OCI-LY1 (cell line): Measurements from ENCODE around the gene TRNP1.

Source experiments
- H2AFZ ChIP-seq: fragments of 200-600 bp; sonication (generic), shearing (Covaris generic); 2 replicates; pipeline ENCODE4 v1.6.0; 2014; ENCODE audit warnings: antibody characterized with exemption, mild to moderate bottlenecking, low read length
- H3F3A ChIP-seq: fragments of 200-600 bp; sonication (generic), shearing (Covaris generic); 2 replicates; pipeline ENCODE4 v1.6.0; 2014; ENCODE audit warnings: mild to moderate bottlenecking, antibody characterized with exemption, low read length, moderate library complexity; ENCODE audit not compliant: insufficient read depth
- H3K27ac ChIP-seq: fragments of 200-600 bp; sonication (generic); 2 replicates; pipeline ENCODE4 v1.5.1; 2014; ENCODE audit warnings: low read length, mixed run types, mild to moderate bottlenecking, low read depth; ENCODE audit not compliant: poor library complexity, severe bottlenecking
- H3K27me3 ChIP-seq: fragments of 200-600 bp; sonication (generic); 2 replicates; pipeline ENCODE4 v1.6.0; 2014; ENCODE audit warnings: antibody characterized with exemption, mild to moderate bottlenecking, low read length, moderate library complexity; ENCODE audit not compliant: insufficient read depth
- H3K36me3 ChIP-seq: fragments of 200-600 bp; sonication (generic); 2 replicates; pipeline ENCODE4 v1.6.1; 2014; ENCODE audit warnings: mild to moderate bottlenecking, antibody characterized with exemption, low read length, moderate library complexity, mixed read lengths; ENCODE audit not compliant: insufficient read depth
- H3K4me1 ChIP-seq: fragments of 200-600 bp; sonication (generic); 2 replicates; pipeline ENCODE4 v1.5.1; 2014; ENCODE audit warnings: mild to moderate bottlenecking, low read length, moderate library complexity; ENCODE audit not compliant: insufficient read depth, severe bottlenecking
- H3K4me2 ChIP-seq: fragments of 200-600 bp; sonication (generic), shearing (Covaris generic); 2 replicates; pipeline ENCODE4 v1.6.1; 2014; ENCODE audit warnings: low read length
- H3K4me3 ChIP-seq: fragments of 200-600 bp; sonication (generic); 2 replicates; pipeline ENCODE4 v1.5.1; 2014; ENCODE audit warnings: low read length, low read depth, mild to moderate bottlenecking, mixed read lengths; ENCODE audit not compliant: poor library complexity, severe bottlenecking
- H3K79me2 ChIP-seq: fragments of 200-600 bp; shearing (Covaris generic); 2 replicates; pipeline ENCODE4 v1.6.1; 2016; ENCODE audit warnings: mixed run types, low read length, mixed read lengths; ENCODE audit not compliant: insufficient read depth
- H3K9ac ChIP-seq: fragments of 200-600 bp; sonication (generic), shearing (Covaris generic); 2 replicates; pipeline ENCODE4 v1.6.1; 2014; ENCODE audit warnings: mild to moderate bottlenecking, low read length, mixed read lengths
- H3K9me2 ChIP-seq: fragments of 200-600 bp; sonication (generic), shearing (Covaris generic); 2 replicates; pipeline ENCODE4 v1.6.1; 2014; ENCODE audit warnings: low read depth, mild to moderate bottlenecking, low read length, mixed read lengths
- H3K9me3 ChIP-seq: fragments of 200-600 bp; shearing (Covaris generic); 2 replicates; pipeline ENCODE4 v1.6.1; 2014; ENCODE audit warnings: low read length, mixed read lengths
- H4K20me1 ChIP-seq: fragments of 200-600 bp; sonication (generic), shearing (Covaris generic); 2 replicates; pipeline ENCODE4 v1.6.0; 2016; ENCODE audit warnings: mild to moderate bottlenecking, low read length; ENCODE audit not compliant: insufficient read depth
- EZH2 ChIP-seq: fragments of 200-600 bp; sonication (generic), shearing (Covaris generic); IDR thresholded peaks from 2 replicates; pipeline ENCODE4 v1.8.0; 2017; ENCODE audit warnings: borderline replicate concordance, mixed run types, mild to moderate bottlenecking, antibody characterized with exemption, low read length, moderate library complexity, mixed read lengths
- TF ChIP-seq, protein P1 (sequence below): fragments of 200-600 bp; sonication (generic), shearing (Covaris generic); IDR thresholded peaks from 2 replicates; pipeline ENCODE4 v1.5.1; 2017; ENCODE audit warnings: mild to moderate bottlenecking, antibody characterized with exemption, low read length, moderate library complexity, mixed read lengths

The TRNP1 gene

DNA sequence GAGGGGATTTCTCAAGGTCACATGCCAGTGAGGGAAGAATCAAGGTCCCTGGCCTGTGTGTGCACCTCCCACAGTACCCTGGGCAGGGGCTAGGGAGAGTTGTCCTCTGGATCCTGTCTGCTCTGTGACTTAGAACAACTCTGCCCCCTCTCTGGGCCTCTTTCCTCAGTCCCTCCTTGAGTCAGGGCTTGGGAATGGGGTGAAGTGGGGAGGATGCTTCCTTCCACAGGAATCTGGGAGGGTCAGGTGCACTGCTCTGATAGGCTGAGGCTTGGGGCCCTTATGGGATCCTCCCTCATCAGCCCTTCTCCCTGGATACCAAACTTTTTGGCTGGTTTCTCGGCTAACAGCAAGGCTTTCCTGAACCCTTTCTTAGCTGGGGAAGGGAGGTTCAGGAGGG lies 2.5 kb downstream of the TRNP1 start:
- Histone ChIP-seq H3K9me2 (no peaks in the 10 kb centered on the region), H3K36me3 (no peaks in the 10 kb centered on the region), H3F3A (no peaks in the 10 kb centered on the region), H3K27me3 (peaks cover 8% of the 10 kb centered on the region), H3K4me1 (peaks cover 14% of the 10 kb centered on the region), H3K4me3 (no peak overlapping the region), H3K9me3 (no peaks in the 10 kb centered on the region), H3K27ac (no peak overlapping the region), H2AFZ (no peak overlapping the region), H3K4me2 (no peak overlapping the region), H4K20me1 (no peaks in the 10 kb centered on the region), H3K9ac (no peak overlapping the region), H3K79me2 (no peaks in the 10 kb centered on the region)
- TF ChIP-seq EZH2: no peak
- TF ChIP-seq, protein P1, sequence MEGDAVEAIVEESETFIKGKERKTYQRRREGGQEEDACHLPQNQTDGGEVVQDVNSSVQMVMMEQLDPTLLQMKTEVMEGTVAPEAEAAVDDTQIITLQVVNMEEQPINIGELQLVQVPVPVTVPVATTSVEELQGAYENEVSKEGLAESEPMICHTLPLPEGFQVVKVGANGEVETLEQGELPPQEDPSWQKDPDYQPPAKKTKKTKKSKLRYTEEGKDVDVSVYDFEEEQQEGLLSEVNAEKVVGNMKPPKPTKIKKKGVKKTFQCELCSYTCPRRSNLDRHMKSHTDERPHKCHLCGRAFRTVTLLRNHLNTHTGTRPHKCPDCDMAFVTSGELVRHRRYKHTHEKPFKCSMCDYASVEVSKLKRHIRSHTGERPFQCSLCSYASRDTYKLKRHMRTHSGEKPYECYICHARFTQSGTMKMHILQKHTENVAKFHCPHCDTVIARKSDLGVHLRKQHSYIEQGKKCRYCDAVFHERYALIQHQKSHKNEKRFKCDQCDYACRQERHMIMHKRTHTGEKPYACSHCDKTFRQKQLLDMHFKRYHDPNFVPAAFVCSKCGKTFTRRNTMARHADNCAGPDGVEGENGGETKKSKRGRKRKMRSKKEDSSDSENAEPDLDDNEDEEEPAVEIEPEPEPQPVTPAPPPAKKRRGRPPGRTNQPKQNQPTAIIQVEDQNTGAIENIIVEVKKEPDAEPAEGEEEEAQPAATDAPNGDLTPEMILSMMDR: no peak

DNA sequence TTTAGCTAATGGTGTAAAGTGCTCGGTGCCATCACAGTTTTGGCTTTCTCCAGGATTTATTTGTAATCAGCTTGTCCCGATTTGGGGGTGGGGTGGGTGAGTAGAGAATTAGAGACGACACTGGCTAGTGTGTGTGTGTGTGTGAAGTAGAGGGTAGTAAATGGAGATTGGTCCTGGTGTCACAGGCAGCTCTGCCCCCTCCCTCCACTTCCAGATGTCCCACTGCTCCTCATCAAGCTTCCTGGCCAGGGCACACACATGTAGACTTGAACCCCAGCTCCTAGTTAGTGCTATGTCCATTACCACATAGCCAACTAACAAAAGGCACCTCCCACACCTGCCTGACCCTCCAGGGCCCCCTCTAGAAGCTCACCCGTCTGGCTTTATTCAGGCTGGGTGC lies 3.2 kb downstream of the TRNP1 start:
- no peaks in the 10 kb centered on the region for H3F3A ChIP-seq
- no peaks in the 10 kb centered on the region for H3K9me3 ChIP-seq
- TF ChIP-seq EZH2: no peak
- TF ChIP-seq, protein P1: no peak
- H3K4me1 ChIP-seq: peaks cover 14% of the 10 kb centered on the region
- no peak overlapping the region for H2AFZ ChIP-seq
- no peak overlapping the region for H3K4me3 ChIP-seq
- no peak overlapping the region for H3K4me2 ChIP-seq
- no peaks in the 10 kb centered on the region for H3K36me3 ChIP-seq
- no peaks in the 10 kb centered on the region for H3K9me2 ChIP-seq
- no peaks in the 10 kb centered on the region for H4K20me1 ChIP-seq
- H3K27me3 ChIP-seq: peaks cover 3% of the 10 kb centered on the region
- no peak overlapping the region for H3K9ac ChIP-seq
- no peaks in the 10 kb centered on the region for H3K79me2 ChIP-seq
- H3K27ac ChIP-seq: no peak overlapping the region

DNA sequence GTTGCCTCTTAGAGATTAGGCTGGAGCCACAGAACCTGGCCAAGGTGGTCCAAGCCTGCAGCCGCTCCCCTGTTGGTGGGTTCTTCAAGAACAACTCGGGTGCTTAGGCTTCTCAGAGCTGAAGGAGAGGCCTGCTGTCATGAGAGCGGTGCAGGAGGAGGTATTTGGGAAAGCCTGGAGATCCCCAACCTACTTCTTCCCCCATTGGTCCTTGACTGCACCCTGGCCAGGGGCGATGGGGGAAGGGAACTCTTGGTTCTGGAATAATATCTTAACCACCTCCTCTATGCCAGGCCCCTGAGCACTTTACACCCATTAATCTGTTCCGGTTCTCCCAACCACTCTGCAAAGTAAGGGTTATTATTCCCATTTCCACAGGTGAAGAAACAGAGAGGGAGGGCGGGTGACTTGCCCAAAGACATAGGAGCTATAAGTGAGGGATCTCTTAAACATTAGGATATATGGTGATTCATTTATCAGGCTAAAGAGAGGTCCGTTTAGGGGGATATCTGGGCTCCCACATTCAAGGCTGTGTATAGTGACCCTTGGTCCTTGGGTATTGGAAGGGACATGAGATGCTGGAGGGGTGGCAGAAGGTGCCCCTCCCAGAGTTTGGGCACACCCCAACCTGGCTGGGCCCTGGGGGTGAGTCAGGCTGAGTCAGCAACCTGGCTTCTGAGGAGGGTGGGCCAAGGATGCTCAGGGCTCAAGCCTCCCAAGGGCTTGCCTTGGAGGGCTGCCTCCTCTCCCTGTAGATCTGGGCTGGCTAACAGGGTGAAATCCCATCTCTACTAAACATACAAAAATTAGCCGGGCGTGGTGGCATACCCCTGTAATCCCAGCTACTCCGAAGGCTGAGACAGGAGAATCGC lies 5.2 kb downstream of the TRNP1 start:
- Histone ChIP-seq H4K20me1 (no peaks in the 10 kb centered on the region), H3K9me3 (no peaks in the 10 kb centered on the region), H3K4me3 (no peak overlapping the region), H3K36me3 (no peaks in the 10 kb centered on the region), H3K4me2 (no peak overlapping the region), H3K9ac (no peak overlapping the region), H3K79me2 (no peaks in the 10 kb centered on the region), H2AFZ (no peak overlapping the region), H3F3A (no peaks in the 10 kb centered on the region), H3K27ac (no peak overlapping the region), H3K27me3 (no peaks in the 10 kb centered on the region), H3K4me1 (peaks cover 8% of the 10 kb centered on the region), H3K9me2 (no peaks in the 10 kb centered on the region)
- TF ChIP-seq, protein P1: no peak
- no peak for TF ChIP-seq EZH2
